Measurements from ENCODE around the gene SLC22A25. TPM values are rescaled to one million over a fixed set of nuclear protein-coding genes. Genes with fewer than 3 reads are reported as not detected.

Gene SLC22A25
- total and polyA plus RNA-seq, 2 of the 13 experiments (the other 11 are each of a cell fraction or from before 2014, with no cell fraction given) = 0.18 to 0.42 TPM

DNA sequence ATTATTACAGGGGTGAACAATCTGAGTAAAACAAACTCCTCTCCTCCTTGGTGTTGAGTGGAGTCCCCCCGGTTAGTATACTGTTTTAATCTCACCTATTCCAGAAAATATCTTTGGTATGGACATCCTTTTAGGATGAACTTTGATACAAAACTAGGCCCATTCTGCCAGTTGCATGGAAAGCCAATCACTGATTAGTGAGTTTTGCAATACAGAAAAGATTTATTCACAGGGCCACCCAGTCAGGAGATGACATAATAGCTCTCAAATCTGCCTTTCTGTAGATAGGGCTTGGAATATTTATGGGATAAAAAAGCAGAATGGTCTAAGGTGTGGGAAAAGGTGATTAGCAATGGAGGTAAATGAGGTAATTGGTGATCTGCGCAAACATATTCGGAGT is 30.3 kb upstream of the SLC22A25 start (continued):
- TF ChIP-seq RXRB (CRISPR knock-in tag; IDR thresholded peaks at IDR 0.05; ENCODE audit: borderline replicate concordance) = no peak
- no peak for TF ChIP-seq ZNF34 (CRISPR knock-in tag; IDR thresholded peaks at IDR 0.05; ENCODE audit: borderline replicate concordance)

DNA sequence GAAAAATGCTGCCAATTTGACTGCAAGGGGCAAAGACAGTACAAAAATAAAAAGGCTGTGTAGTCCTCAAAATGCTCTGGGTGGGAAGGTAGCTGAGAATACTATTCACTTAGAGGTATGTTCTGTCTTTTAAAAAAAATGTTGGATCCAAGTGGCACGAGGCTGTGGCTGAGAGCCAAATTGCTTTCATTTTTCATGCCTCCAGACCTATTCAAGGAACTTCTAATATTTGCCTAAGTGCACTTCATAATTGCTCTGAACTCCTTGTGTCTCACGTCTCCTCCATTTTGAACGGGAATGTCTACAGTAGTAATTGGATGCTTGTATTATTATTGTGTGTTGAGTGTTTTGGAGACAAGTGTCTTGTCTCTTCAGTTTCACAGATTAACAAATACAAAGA is 19.1 kb upstream of the SLC22A25 start:
- POLR2A ChIA-PET = no interaction called here
- 90% methylated on average over 3 of the region's 3 CpGs for WGBS (ENCODE audit: low lambda C conversion rate)
- intact Hi-C loops (cut with micrococcal nuclease; ENCODE audit: unreplicated experiment) = no loop called here
- TF ChIP-seq ZNF720 (CRISPR knock-in tag; IDR thresholded peaks at IDR 0.05) = no peak
- TF ChIP-seq ZNF441 (CRISPR knock-in tag; IDR thresholded peaks at IDR 0.05; ENCODE audit: borderline replicate concordance) = no peak
- TF ChIP-seq ZBTB20 (CRISPR knock-in tag; IDR thresholded peaks at IDR 0.05; ENCODE audit: borderline replicate concordance, low read depth) = no peak
- TF ChIP-seq, protein P1, sequence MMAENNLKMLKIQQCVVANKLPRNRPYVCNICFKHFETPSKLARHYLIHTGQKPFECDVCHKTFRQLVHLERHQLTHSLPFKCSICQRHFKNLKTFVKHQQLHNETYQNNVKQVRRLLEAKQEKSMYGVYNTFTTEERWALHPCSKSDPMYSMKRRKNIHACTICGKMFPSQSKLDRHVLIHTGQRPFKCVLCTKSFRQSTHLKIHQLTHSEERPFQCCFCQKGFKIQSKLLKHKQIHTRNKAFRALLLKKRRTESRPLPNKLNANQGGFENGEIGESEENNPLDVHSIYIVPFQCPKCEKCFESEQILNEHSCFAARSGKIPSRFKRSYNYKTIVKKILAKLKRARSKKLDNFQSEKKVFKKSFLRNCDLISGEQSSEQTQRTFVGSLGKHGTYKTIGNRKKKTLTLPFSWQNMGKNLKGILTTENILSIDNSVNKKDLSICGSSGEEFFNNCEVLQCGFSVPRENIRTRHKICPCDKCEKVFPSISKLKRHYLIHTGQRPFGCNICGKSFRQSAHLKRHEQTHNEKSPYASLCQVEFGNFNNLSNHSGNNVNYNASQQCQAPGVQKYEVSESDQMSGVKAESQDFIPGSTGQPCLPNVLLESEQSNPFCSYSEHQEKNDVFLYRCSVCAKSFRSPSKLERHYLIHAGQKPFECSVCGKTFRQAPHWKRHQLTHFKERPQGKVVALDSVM (CRISPR knock-in tag; IDR thresholded peaks at IDR 0.05) = no peak
- no peak for TF ChIP-seq ZMYM2 (CRISPR knock-in tag; IDR thresholded peaks at IDR 0.05)
- no peak for TF ChIP-seq ZNF75D (CRISPR knock-in tag; IDR thresholded peaks at IDR 0.05; ENCODE audit: borderline replicate concordance)
- TF ChIP-seq SALL2 (CRISPR knock-in tag; IDR thresholded peaks at IDR 0.05) = no peak
- TF ChIP-seq, protein P2, sequence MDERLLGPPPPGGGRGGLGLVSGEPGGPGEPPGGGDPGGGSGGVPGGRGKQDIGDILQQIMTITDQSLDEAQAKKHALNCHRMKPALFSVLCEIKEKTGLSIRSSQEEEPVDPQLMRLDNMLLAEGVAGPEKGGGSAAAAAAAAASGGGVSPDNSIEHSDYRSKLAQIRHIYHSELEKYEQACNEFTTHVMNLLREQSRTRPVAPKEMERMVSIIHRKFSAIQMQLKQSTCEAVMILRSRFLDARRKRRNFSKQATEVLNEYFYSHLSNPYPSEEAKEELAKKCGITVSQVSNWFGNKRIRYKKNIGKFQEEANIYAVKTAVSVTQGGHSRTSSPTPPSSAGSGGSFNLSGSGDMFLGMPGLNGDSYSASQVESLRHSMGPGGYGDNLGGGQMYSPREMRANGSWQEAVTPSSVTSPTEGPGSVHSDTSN (CRISPR knock-in tag; IDR thresholded peaks at IDR 0.05) = no peak
- TF ChIP-seq ZNF878 (CRISPR knock-in tag; IDR thresholded peaks at IDR 0.05) = no peak
- no peak for TF ChIP-seq MYPOP (CRISPR knock-in tag; IDR thresholded peaks at IDR 0.05)
- no peak for TF ChIP-seq SUZ12 (IDR thresholded peaks at IDR 0.05; ENCODE audit: low read depth, low read length)
- no peak for TF ChIP-seq ZNF253 (CRISPR knock-in tag; IDR thresholded peaks at IDR 0.05; ENCODE audit: borderline replicate concordance)
- TF ChIP-seq, protein P3, sequence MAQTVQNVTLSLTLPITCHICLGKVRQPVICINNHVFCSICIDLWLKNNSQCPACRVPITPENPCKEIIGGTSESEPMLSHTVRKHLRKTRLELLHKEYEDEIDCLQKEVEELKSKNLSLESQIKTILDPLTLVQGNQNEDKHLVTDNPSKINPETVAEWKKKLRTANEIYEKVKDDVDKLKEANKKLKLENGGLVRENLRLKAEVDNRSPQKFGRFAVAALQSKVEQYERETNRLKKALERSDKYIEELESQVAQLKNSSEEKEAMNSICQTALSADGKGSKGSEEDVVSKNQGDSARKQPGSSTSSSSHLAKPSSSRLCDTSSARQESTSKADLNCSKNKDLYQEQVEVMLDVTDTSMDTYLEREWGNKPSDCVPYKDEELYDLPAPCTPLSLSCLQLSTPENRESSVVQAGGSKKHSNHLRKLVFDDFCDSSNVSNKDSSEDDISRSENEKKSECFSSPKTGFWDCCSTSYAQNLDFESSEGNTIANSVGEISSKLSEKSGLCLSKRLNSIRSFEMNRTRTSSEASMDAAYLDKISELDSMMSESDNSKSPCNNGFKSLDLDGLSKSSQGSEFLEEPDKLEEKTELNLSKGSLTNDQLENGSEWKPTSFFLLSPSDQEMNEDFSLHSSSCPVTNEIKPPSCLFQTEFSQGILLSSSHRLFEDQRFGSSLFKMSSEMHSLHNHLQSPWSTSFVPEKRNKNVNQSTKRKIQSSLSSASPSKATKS (CRISPR knock-in tag; IDR thresholded peaks at IDR 0.05) = no peak

More for the DNA sequence above, 19.1 kb upstream of the SLC22A25 start:
- peaks cover 28% of the 10 kb centered on the region for H3K4me1 ChIP-seq (ENCODE audit: insufficient read depth, low read length)
- no peak overlapping the region for H3K27ac ChIP-seq (ENCODE audit: extremely low read length, insufficient read depth, low read length)
- H4K20me1 ChIP-seq (ENCODE audit: insufficient read depth, low read length) = no peaks in the 10 kb centered on the region
- H3K4me2 ChIP-seq (ENCODE audit: low read depth, low read length) = no peak overlapping the region
- ATAC-seq = no peak
- CTCF ChIA-PET (ENCODE audit: low intra/inter-chr PET ratio, low total read pairs) = no interaction called here
- H3K4me3 ChIP-seq (replicated peaks in 1 of 3; ENCODE audit: insufficient read depth in 1 of 3, low read depth in 2 of 3, low read length in 3 of 3) = no peak overlapping the region
- H3K9me3 ChIP-seq (ENCODE audit: low read length) = no peaks in the 10 kb centered on the region
- H3K36me3 ChIP-seq (replicated peaks in 1 of 2; ENCODE audit: control insufficient read depth in 1 of 2, insufficient read depth in 2 of 2, low read length in 2 of 2) = no peaks in the 10 kb centered on the region
- no peak overlapping the region for H3K9ac ChIP-seq (ENCODE audit: insufficient read depth, low read depth, low read length)
- H3K27me3 ChIP-seq (ENCODE audit: control insufficient read depth in 1 of 2, insufficient read depth in 2 of 2, low read length in 2 of 2) = no peaks in the 10 kb centered on the region; a peak in 1 of 5 replicates
- H2AFZ ChIP-seq (ENCODE audit: low read length) = no peak overlapping the region
- H3K79me2 ChIP-seq (ENCODE audit: insufficient read depth, low read length) = no peaks in the 10 kb centered on the region
- no peak for DNase-seq (ENCODE audit: low spot score)
- in situ Hi-C loops (cut with HindIII; ENCODE audit: extremely low pct_ligation_motif_present, low pct_unique_long_range_greater_than_20kb) = no loop called here
- no TSS peak for BruUV-seq (replicated peaks)
- FAIRE-seq = no peak

Measured in HepG2 (cell line).